HUDEP-2 (cell line): Measurements from ENCODE around the gene SACM1L.

Experiments
- DNase-seq, 76 experiments: peaks; one replicate each; lab custom pipeline; 2025; ENCODE audit not compliant: unreplicated experiment in 76 of 76; lab: John Stamatoyannopoulos, UW

The SACM1L gene

GRCh38 chr3:45781271-45781670 lies 92.1 kb downstream of the SACM1L start:
- no peak for DNase-seq

- DNase-seq = no peak
These were observed 92.6 kb downstream of the SACM1L start for GRCh38 chr3:45781841-45782240.

GRCh38 chr3:45782381-45782780 lies 93.2 kb downstream of the SACM1L start:
- DNase-seq = no peak

GRCh38 chr3:45783667-45784066 lies 94.5 kb downstream of the SACM1L start:
- no peak for DNase-seq

GRCh38 chr3:45785605-45786150 lies 96.5 kb downstream of the SACM1L start:
- DNase-seq = no peak

GRCh38 chr3:45786801-45787495 lies 97.8 kb downstream of the SACM1L start:
- DNase-seq = no peak

GRCh38 chr3:45787551-45787950 lies 98.4 kb downstream of the SACM1L start:
- DNase-seq = no peak

GRCh38 chr3:45789235-45789812 lies 100.1 kb downstream of the SACM1L start:
- DNase-seq = no peak

GRCh38 chr3:45790596-45790995 lies 101.4 kb downstream of the SACM1L start:
- no peak for DNase-seq

GRCh38 chr3:45792036-45792435 lies 102.8 kb downstream of the SACM1L start:
- DNase-seq = no peak

- DNase-seq = no peak
These were observed 103.4 kb downstream of the SACM1L start for GRCh38 chr3:45792516-45793172.

GRCh38 chr3:45793482-45794176 lies 104.4 kb downstream of the SACM1L start:
- DNase-seq = no peak

- no peak for DNase-seq
These were observed 105.0 kb downstream of the SACM1L start for GRCh38 chr3:45794177-45794560.

- no peak for DNase-seq
These were observed 105.5 kb downstream of the SACM1L start for GRCh38 chr3:45794660-45795059.
